T1000 (cell line): Measurements from ENCODE around the gene EFCAB10.

Experiments
- DNase-seq: peaks from one replicate; lab custom pipeline; 2025; ENCODE audit warnings: mixed read lengths; lab: John Stamatoyannopoulos, UW

The EFCAB10 gene

GRCh38 chr7:105581066-105581811, at the start of gene EFCAB10:
EFCAB10 (minus strand) TSS chr7:105581493; CDS start chr7:105581463, 30 bp downstream.
- no peak for DNase-seq

- no peak for DNase-seq
Observed at GRCh38 chr7:105625986-105626385, 44.7 kb upstream of the EFCAB10 start.

GRCh38 chr7:105623906-105624305, 42.6 kb upstream of the EFCAB10 start:
- DNase-seq: no peak

GRCh38 chr7:105623378-105623777, 42.1 kb upstream of the EFCAB10 start:
- no peak for DNase-seq

- DNase-seq: no peak
Observed at GRCh38 chr7:105622106-105622731, 40.9 kb upstream of the EFCAB10 start.

- no peak for DNase-seq
Observed at GRCh38 chr7:105621617-105622016, 40.3 kb upstream of the EFCAB10 start.

GRCh38 chr7:105621176-105621575, 39.9 kb upstream of the EFCAB10 start:
- no peak for DNase-seq

GRCh38 chr7:105619590-105619989, 38.3 kb upstream of the EFCAB10 start:
- DNase-seq: no peak

GRCh38 chr7:105618016-105618296, 36.7 kb upstream of the EFCAB10 start:
- DNase-seq: no peak

GRCh38 chr7:105617280-105618015, 36.2 kb upstream of the EFCAB10 start:
- DNase-seq: no peak

GRCh38 chr7:105614341-105614840, 33.1 kb upstream of the EFCAB10 start:
- no peak for DNase-seq

- DNase-seq: no peak
Observed at GRCh38 chr7:105613611-105614330, 32.5 kb upstream of the EFCAB10 start.

- DNase-seq: no peak
Observed at GRCh38 chr7:105612806-105613205, 31.5 kb upstream of the EFCAB10 start.

GRCh38 chr7:105611856-105612775, 30.8 kb upstream of the EFCAB10 start:
- no peak for DNase-seq

GRCh38 chr7:105610165-105610930, 29.1 kb upstream of the EFCAB10 start:
- no peak for DNase-seq

- no peak for DNase-seq
Observed at GRCh38 chr7:105602325-105603305, 21.3 kb upstream of the EFCAB10 start.

GRCh38 chr7:105600720-105601550, 19.6 kb upstream of the EFCAB10 start:
- DNase-seq: no peak

- no peak for DNase-seq
Observed at GRCh38 chr7:105599551-105599950, 18.3 kb upstream of the EFCAB10 start.
